GM18511 (cell line): ENCODE data around the gene PLXDC2.
"Not testable (repeated sequence)": the region's sequence is repeated elsewhere in the genome, so short reads cannot be mapped to it uniquely, and the experiment has no call there.

Experiments used
- ATAC-seq: cut with Tn5 transposase; IDR thresholded peaks from one replicate; pipeline ENCODE4 v1.9.1; 2021; ENCODE audit warnings: mild to moderate bottlenecking, moderate library complexity; ENCODE audit not compliant: unreplicated experiment

PLXDC2 gene

DNA sequence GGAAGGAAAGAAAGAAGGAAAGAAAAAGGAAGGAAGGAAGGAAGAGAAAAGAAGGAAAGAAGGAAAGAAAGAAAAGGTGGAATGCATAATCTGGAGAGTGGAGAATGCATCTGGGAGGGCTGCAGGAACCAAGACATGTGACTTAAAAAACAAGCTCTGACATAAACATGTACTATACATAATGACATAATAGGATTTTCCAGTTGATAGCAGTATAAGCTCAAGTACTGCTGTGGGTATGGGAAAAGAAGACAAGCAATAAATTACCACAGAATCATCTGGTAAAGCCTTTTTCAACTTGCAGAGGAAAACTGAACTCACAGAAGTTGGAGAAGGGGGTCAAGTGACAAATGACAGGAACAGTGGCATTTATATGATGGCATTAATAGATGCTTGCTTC is 345.9 kb downstream of the PLXDC2 start:
- ATAC-seq: no peak

DNA sequence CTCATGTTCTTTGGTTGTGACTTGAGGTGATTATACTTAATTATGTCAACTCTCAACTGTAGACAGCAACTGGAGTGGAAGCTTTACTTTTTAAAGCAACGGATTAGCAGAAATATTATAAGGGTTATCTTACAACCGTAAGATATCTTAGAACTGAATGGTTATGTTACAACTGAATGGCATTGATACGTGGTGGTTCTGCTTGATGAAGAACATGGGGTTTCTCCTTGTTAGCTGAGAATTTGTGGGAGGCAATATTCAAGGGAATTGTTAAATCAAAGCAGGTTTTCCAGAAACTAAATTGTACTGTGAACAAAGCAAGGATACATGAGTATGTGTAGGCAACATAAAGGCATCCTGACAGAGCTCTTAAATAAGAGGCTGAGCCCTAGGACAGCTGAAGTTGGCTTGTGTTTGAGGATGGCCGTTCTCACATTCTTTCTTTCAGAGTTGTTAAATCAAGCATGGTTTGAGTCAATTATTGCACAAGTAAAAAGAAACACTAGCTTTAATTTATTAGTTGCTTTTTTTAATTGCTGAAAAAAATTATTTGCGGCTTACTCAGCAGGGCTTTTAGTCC is 350.0 kb downstream of the PLXDC2 start:
- ATAC-seq: no peak

DNA sequence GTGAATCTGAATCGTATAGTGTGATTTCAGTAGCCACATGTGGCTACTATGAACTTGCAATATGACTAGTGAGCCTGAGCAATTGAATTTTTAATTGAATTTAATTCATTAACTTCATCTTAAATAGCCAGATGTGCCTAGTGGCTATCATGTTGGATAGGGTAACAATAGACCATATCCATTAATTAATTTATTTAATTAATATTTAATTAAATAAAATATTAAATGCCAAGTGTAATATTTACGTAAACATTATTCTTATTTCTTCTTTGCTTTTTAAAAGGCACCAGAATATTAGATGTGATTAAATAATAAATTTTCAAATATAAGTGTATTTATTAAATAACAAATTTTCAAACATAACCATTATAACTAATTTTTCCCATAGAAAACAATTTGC is 354.4 kb downstream of the PLXDC2 start:
- no peak for ATAC-seq

DNA sequence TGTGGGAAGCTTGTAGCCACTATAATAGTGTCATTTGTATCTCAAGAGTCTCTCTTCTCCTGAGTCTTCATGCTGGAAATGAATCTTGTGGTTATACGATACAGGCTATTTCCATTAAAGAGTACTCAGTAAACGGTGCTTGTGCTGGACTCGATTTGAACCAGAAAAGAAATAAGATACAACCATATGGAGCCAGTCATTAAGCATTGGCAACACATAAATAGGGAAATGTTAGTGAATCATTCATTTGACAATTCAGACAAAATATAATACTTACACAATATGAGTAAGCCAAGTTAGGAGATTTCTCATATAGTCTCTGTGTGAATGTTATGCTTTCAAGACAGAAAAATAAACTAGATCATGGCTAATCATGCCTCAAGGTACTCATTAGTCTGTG is 356.8 kb downstream of the PLXDC2 start:
- no peak for ATAC-seq

DNA sequence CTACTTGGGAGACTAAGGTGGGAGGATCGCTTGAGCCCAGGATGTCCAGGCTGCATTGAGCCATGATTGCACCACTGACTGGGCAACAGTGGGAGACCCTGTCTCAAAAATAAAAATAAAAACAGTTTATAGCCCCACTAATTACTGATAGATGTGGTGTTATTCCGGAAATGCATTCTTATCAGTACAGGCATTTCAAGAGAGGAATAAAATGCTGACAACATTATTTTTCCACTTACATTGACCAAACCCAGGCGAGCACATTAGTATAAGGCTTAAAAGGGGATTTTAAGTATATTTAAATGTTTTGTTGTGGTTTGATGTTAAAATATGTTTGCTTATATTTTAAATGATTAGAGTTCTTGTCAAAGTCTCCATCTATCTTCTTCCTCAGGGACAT is 359.5 kb downstream of the PLXDC2 start:
- ATAC-seq: no peak

DNA sequence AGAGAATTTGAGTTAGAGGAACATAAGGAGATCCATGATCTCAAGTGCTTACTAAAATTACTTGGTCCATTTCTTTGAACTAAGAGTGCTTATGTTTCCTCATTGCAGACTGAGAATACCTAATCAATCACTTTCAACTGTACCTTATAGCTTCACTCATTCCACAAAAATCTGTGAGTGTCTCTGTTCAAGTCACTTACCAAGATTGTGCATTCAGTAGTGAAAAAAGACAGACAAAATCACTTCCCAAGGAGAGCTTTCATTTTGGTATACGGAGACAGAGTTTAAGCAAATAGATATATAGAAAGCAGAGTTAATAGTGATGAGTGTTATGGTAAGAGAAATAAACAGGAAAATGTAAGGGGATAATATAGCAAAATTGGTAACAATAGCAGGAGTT is 364.5 kb downstream of the PLXDC2 start:
- ATAC-seq: no peak

DNA sequence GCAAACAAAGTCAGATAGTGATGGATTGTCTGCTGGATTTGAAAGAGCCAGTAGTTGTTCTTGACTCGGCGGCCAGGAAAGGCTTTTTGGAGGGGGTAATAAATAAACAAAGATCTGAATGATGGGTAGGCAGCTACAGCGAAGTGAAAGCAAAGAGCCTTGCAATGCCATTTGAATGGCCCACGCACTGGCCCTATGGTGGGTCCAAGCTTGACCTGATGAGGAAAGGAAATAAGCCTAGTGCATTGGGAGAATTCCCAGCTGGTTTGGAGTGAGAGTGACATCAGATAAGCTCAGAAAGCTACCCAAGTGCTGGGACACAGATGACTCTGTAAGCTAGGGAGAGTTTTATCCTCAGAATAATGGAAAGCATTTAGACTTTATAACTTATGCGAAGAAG is 365.2 kb downstream of the PLXDC2 start:
- no peak for ATAC-seq

DNA sequence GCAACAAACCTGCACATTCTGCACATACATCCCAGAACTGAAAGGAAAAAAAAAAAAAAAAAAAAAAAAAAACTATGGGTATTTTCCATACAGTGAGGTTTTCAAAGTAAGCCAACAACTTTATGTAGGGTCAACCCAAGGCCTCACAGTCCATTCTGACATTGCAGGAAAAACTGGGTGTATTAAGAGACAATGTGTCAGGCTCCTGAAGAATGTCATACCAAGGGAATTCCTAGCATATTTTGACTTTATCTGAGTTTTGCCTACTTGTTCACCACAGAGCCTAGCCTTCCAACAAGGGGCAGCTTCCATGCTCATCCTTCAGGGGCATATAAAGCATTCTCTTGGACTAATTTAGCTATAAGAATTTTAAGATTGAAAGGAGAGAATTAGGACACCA is 368.9 kb downstream of the PLXDC2 start:
- ATAC-seq: no peak

DNA sequence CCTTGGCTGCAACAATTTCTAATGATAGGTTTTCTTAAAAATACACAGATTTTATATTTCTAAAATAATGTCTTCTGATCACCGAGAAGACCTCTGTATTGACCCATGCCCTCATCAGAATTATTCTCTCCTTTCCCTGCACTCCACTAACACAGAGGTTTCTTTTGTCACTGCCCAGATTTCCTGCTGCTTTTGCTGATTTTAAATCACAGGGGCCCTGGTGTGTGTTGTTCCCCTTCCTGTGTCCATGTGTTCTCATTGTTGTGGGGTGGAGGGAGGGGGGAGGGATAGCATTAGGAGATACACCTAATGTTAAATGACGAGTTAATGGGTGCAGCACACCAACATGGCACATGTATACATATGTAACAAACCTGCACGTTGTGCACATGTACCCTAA is 375.2 kb downstream of the PLXDC2 start:
- not testable (repeated sequence) for ATAC-seq

DNA sequence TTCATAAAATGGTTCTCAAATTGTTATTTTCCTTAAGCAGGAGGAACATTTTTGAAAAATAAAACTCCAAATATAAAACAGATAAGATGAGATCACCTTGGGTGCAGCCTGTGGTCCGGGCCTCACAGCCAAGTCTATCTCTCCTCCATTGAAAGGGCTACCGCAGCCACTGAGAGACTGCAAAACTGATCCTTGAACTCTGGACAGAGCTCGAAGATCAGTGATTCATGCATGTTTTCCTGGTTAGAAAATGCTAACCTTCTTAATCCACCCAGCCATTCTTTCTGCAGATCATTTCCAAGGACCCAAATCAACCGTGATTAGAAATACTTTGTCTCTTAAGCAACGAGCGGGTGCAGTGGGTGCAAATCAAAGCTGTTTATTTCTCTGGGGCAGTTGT is 378.8 kb downstream of the PLXDC2 start:
- no peak for ATAC-seq

DNA sequence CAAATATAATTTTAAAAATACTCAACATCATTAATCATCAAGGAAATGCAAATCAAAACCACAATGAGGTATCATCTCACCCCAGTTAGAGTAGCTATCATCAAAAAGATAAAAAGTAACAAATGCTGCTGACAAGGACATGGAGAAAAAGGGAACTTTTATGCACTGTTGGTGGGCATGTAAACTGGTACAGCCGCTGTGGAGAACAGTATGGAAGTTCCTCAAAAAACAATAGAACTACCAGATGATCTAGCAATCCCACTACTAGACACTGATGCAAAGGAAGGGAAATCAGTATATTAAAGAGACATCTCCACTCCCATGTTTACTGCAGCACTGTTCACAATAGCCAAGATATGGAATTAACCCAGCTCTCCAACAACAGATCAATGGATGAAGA is 384.5 kb downstream of the PLXDC2 start:
- no peak for ATAC-seq

DNA sequence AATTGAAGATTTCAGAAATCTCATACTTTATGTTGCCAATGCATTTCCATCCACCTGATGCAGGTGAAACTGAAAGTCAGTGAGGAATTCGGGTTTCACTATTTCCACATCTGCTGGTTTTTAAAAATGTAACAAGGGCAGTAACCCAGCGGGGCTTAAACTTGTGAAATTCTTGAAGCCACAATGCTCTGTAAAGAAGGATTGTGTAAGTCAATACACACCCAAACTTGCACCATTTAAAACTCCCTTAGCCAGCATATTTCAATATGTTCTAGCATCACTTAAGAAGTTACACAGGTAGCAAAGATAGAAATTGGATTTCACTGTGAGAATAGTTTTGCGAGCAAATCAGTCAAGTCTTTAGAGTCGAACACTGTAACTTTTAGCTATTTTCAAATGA is 386.1 kb downstream of the PLXDC2 start:
- no peak for ATAC-seq

DNA sequence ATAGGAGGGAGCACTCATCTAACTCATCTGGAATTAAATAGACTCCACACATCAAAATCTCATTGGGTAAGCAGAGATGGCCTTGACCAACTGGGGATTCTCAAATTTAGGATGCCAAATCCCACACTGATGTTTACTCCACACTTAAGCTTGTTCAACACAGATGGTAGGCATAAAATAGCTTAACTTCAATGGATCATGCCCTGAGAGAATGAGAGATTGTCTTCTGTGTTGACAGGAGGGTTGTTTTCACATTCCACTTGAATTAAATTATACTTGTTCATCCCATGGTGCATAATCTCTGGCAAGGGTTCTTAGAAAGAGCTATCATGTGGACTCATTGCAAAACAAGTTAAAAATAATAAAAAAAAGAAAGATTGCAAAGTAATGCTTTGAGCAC is 391.4 kb downstream of the PLXDC2 start:
- ATAC-seq: no peak

DNA sequence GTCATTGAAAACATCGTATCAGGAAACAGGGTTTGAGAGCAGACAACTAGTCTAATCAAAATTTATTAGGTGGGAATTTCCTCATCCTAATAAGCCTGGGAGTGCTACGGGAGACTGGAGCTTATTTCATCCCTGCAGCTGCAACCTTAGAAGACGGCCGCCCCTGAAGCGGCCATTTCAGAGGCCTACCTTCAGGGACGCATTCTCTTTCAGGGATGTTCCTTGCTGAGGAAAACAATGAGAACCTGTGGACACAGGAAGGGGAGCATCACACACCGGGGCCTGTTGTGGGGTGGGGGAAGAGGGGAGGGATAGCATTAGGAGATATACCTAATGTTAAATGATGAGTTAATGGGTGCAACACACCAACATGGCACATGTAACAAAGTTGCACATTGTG is 392.9 kb downstream of the PLXDC2 start:
- not testable (repeated sequence) for ATAC-seq

DNA sequence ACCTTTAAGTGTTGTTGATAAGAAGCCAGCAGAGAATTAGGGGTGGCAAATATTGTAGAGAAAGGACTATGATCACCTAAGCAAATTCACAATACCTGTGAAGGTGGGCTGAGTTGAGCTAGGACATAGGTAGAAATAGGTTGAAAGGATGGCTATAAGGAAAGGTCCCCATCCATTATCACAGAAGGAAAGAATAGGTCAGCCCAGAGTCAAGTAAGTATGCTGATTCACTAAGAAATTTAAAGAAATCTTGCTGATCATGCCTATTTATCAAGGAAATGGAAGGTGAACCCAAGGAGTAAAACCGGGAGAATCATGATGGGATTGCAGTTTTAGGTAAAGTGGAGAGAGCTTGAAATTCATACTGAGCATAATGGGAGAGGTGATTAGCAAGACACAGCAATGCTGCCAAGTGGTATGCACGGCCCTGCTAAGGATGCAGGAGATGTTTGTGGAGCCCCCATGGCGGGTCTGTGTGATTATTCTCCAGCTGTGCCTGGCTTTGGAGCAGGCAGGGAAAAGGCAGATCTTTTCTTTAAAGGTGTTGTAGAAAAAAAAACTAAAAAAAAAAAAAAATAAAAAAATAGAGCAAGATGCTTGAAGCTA is 399.4 kb downstream of the PLXDC2 start:
- ATAC-seq: no peak

DNA sequence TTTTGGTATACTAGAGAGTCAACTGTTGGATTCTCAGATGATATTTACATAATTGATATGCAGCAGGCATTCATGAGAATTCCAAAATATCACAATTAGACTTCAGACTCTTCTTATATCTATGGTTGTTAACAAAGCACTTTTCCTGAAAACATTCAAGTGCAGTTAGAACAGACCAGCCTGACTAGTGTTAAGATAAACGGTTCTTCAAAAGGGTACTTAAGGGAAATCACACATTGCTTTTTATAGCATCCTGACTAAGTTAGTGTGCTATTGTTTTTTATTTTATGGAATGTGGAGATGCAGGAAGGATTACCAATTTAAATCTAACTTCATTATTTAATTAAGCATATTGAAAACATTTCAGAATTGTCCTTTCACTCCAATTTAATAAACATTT is 405.1 kb downstream of the PLXDC2 start:
- ATAC-seq: no peak

DNA sequence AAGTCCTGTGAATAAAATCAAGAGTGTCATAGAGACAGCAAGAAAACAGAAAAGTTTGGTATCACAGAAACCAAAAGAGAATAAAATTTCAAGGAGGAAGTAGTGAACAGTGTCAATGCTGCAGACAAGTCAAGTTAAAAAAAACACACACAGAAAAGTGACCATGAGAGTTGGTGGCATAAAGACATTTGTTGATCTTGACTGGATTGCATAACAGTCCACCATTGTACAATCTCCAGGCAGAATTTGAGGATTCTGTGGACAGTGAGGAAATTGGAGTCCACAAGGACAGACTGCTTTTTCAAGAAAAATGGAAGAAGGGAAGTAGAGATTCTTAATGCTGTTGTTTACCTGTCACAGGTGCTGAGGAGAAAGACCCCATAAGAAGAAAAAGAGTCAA is 412.5 kb downstream of the PLXDC2 start:
- ATAC-seq: no peak

DNA sequence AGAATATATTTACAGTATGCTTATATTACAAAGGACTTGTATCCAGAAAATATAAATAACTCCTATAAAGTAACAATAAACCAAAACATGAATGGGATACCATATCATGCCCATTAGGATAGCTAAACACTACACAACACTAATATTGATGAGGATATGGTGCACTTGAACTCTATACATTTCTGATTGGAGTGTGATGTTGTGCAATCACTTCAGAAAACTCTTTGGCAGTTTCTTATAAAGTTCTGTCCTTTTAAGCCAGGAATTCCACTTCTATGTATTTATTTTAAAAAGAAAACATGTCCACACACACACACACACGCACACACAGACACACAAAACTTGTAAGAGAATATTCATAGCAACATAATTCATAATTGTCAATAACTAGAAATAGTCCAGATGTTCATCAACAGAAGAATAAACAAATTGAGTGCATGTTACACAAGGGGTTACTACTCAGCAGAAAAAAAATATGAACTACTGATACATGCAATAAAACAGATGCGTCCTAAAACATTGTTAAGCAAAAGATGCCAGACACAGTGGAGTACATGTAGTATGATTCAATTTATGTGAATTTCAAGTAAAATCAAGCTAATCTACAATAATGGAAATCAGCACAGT is 416.0 kb downstream of the PLXDC2 start:
- ATAC-seq: no peak

DNA sequence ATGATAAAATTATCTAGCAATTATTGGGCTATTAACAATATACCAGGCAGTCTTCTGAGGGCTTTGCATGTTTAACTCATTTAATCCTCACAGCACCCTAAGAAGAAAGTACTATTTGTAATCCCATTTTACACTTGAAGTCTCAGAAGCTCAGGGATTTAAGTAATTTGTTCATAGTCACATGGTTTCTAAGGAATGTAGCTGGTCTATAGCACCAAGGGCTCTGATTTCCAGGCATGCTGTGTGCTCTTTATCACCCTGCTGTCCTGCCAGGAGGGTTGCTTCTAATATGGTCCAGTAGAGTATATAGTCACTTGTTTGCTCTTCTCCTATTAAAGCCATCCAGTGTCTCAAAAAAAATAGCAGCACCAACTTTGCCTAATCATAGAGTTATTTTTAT is 417.2 kb downstream of the PLXDC2 start:
- ATAC-seq: no peak

DNA sequence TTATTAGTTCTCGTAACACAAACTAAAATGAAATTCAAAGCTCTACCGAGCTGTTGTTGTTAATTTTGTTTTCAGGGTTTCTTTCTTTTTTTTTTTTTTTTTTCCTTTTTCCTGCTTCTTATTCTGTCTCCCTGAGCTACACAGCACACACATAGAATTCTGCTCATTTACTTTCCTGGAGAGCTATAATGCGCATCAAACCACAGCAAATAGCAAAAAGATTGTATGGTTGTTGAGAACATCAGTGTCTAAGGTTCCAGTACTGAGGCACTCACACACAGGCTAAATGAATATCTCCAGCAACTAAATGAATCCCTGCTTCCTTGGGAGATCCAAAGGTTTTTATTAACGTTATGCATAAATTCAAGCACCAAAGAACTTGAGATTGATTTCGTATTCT is 418.3 kb downstream of the PLXDC2 start:
- no peak for ATAC-seq

DNA sequence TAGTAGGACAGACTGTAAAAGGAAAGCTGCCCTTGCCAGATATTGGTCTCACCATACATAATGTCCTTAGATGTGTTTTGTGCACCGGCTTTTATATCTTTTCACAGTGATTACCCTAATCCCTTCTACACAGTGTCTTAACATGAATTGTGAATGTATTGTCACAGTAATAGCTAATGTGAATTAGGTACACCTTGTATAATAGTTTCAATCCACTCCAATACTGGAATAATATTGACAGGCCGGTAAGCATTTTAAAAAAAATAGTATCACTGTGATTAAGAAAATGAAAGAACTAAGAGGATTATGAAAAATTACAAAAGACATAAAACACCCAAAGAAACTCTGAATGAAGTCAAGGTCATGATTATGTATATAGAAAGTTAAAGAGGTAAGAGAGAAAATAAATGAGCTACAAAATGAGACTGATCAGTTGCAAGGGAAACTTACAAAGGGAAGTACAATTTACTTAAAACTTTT is 420.9 kb downstream of the PLXDC2 start:
- ATAC-seq: no peak

DNA sequence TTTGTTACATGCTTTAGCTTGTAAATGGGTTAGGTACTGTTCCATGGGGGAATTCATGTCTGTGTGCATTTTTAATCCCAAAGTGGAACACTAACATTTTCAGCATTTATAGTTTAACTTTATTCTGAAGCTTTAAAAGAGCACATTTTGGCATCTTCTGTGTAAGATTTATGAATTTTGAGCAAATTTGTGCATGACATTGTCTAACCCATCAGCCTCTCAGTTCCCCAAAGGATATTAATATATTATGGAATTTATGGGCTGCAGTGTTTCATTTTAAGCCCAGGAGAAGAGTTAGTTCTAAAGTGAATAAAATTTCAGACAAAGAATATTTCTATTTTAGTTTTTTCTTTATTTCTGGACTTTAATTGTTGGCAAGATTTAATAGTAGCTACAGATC is 421.4 kb downstream of the PLXDC2 start:
- no peak for ATAC-seq

DNA sequence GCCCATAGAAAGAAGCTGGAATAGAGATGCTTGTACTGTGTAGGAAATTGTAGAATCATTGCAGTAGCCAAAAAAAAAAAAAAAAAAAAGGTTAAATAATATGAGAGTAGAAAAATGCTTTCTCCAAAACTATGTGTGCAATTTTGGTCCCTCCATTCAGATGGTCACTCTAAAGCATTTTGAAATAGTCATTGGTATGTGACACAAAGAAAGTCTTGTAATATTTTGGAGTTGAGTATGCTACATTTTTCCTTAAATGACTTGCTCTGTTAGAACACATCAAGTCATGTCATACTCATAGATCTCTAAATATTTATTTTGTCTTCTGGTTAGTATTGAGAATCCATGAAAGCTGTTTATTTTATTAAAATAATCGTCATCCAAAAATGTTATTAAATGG is 424.4 kb downstream of the PLXDC2 start:
- ATAC-seq: no peak
